ENCODE data around the gene MARCHF4.

Gene MARCHF4

DNA sequence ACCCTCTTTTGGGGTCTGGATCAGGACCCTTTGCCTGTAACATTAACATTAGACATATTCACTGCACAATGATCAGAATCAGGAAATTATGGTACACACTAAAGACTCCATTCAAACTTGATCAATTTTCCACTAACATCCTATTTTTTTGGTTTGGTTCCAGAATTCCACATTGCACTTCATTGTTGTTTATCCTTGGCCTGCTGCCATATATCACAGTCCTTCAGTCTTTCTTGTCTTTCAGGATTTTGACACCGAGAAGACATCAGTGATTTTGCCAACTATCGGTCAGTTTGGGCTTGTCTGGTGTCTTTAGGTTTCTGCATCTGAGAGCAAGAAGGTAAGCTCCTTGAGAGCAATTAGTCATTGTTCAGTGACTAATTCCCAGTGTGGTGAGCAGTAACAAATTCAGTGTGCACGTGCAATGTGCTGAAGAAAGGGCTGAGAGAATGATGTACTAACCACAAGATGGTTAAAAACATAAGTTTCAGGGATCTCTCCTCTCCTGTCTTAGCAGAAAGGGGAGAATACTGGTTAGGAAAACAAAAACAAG is 23.5 kb downstream of the MARCHF4 start:
- Histone ChIP-seq H3K36me3 (ENCODE audit: control insufficient read depth, insufficient read depth, low read length) (no peaks in the 10 kb centered on the region), H3K9me3 (ENCODE audit: control insufficient read depth, insufficient read depth, low read depth, low read length) (no peaks in the 10 kb centered on the region), H3K27me3 (ENCODE audit: control insufficient read depth, insufficient read depth, low read length) (no peaks in the 10 kb centered on the region), H3K9ac (ENCODE audit: low read length) (no peak overlapping the region), H3K4me3 (ENCODE audit: low read depth, low read length) (no peak overlapping the region), H3K4me1 (ENCODE audit: control insufficient read depth, insufficient read depth, low read length) (peaks cover 38% of the 10 kb centered on the region), H3K27ac (ENCODE audit: low read depth, low read length) (no peak overlapping the region)

DNA sequence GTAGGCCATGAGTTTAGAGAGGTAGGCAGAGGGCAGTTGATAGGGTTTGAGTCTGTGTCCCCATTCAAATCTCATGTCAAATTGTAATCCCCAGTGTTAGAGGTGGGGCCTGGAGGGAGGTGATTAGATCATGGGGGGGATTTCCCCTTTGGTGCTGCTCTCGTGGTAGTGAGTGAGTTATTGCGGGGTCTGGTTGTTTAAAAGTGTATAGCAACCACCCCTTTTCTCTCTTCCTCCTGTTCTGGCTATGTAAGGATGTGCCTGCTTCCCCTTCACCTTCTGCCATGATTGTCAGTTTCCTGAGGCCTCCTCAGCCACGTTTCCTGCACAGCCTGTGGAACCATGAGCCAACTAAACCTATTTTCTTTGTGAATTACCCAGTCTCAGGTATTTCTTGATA is 25.5 kb downstream of the MARCHF4 start:
- no peaks in the 10 kb centered on the region for H3K27me3 ChIP-seq (ENCODE audit: control insufficient read depth, insufficient read depth, low read length)
- H3K4me1 ChIP-seq (ENCODE audit: control insufficient read depth, insufficient read depth, low read length): peaks cover 39% of the 10 kb centered on the region
- H3K4me3 ChIP-seq (ENCODE audit: low read depth, low read length): no peak overlapping the region
- H3K9me3 ChIP-seq (ENCODE audit: control insufficient read depth, insufficient read depth, low read depth, low read length): no peaks in the 10 kb centered on the region
- H3K27ac ChIP-seq (ENCODE audit: low read depth, low read length): no peak overlapping the region
- no peak overlapping the region for H3K9ac ChIP-seq (ENCODE audit: low read length)
- no peaks in the 10 kb centered on the region for H3K36me3 ChIP-seq (ENCODE audit: control insufficient read depth, insufficient read depth, low read length)

DNA sequence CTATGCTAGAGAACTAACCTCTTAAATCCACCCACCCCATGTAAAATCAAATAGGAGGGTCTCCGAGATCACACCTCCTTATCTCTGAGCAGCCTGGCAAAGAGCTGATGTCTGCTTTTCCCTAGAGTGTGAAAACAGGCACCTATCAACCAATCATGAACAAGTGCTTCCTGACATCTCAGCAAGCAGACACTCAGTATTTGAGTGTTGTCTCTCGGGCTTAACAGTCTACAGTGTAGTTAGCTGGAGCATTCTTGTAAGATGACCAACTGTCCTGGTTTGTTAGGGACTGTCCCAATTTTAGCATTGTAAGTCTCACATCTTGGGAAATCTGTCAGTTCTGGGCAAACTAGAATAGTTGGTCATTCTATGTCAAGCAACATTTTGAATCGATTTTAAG is 26.4 kb downstream of the MARCHF4 start:
- no peak overlapping the region for H3K27ac ChIP-seq (ENCODE audit: low read depth, low read length)

DNA sequence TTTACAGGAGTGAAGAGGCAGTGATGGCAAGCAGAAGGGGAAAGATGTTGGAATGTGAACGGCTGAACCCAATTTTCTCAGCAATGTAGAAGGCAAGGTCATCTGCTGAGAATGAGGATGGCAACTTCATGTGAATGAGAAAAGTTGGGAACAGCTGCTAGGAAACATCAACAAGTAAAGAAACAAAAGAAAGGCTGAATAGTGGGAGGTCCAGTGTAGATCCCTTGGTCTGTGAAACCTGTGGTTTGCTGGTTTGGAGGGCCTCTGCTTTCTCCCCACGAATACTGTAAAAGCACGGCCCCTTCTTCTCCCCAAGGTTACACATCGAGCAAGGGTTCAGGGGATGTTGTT is 27.4 kb downstream of the MARCHF4 start:
- no peak overlapping the region for H3K9ac ChIP-seq (ENCODE audit: low read length)
- H3K4me3 ChIP-seq (ENCODE audit: low read depth, low read length): no peak overlapping the region
- no peaks in the 10 kb centered on the region for H3K36me3 ChIP-seq (ENCODE audit: control insufficient read depth, insufficient read depth, low read length)
- H3K27me3 ChIP-seq (ENCODE audit: control insufficient read depth, insufficient read depth, low read length): no peaks in the 10 kb centered on the region
- H3K27ac ChIP-seq (ENCODE audit: low read depth, low read length): no peak overlapping the region
- peaks cover 55% of the 10 kb centered on the region for H3K4me1 ChIP-seq (ENCODE audit: control insufficient read depth, insufficient read depth, low read length)
- H3K9me3 ChIP-seq (ENCODE audit: control insufficient read depth, insufficient read depth, low read depth, low read length): no peaks in the 10 kb centered on the region

More for the DNA sequence above, 26.4 kb downstream of the MARCHF4 start:
- Histone ChIP-seq H3K27me3 (ENCODE audit: control insufficient read depth, insufficient read depth, low read length) (no peaks in the 10 kb centered on the region), H3K9me3 (ENCODE audit: control insufficient read depth, insufficient read depth, low read depth, low read length) (no peaks in the 10 kb centered on the region), H3K36me3 (ENCODE audit: control insufficient read depth, insufficient read depth, low read length) (no peaks in the 10 kb centered on the region), H3K4me1 (ENCODE audit: control insufficient read depth, insufficient read depth, low read length) (peaks cover 48% of the 10 kb centered on the region), H3K9ac (ENCODE audit: low read length) (no peak overlapping the region), H3K4me3 (ENCODE audit: low read depth, low read length) (no peak overlapping the region)

DNA sequence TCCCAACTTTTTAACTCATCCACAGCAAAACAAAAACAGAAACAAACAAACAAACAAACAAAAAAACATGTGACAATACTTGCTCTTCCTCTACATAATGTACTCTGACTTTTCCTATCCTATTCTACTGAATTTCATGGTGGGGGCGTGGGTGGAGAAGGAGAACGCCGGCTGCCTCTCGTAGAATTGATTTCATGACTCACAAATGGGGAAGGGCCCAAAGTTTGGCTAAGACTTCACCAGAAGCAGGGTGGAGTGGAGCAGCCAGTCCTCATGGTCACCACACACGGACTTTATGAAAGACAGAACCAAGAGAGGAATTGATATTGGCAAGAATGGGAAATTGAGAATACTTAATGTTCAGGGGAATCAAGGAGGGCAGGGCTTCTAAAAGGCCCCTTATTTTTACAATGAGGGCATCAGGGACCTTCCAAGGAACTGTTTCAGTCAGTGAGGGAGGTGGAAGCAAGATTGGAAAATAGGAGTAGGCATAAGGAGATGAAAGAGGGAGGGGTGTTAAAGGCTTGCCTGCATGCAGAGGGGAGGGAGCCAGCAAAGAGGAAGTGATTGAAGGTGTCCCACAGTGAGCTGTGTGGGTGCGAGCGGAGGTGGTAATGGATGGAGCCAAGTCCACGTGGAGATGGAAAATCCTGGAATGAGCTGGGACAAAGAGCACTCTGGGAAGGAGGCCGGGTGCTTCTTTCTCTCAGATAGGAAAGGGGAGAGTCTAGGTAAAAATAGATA is 27.9 kb downstream of the MARCHF4 start:
- H3K27me3 ChIP-seq (ENCODE audit: control insufficient read depth, insufficient read depth, low read length): no peaks in the 10 kb centered on the region
- H3K9ac ChIP-seq (ENCODE audit: low read length): no peak overlapping the region
- no peaks in the 10 kb centered on the region for H3K36me3 ChIP-seq (ENCODE audit: control insufficient read depth, insufficient read depth, low read length)
- H3K9me3 ChIP-seq (ENCODE audit: control insufficient read depth, insufficient read depth, low read depth, low read length): no peaks in the 10 kb centered on the region
- H3K27ac ChIP-seq (ENCODE audit: low read depth, low read length): no peak overlapping the region
- no peak overlapping the region for H3K4me3 ChIP-seq (ENCODE audit: low read depth, low read length)
- peaks cover 55% of the 10 kb centered on the region for H3K4me1 ChIP-seq (ENCODE audit: control insufficient read depth, insufficient read depth, low read length)

DNA sequence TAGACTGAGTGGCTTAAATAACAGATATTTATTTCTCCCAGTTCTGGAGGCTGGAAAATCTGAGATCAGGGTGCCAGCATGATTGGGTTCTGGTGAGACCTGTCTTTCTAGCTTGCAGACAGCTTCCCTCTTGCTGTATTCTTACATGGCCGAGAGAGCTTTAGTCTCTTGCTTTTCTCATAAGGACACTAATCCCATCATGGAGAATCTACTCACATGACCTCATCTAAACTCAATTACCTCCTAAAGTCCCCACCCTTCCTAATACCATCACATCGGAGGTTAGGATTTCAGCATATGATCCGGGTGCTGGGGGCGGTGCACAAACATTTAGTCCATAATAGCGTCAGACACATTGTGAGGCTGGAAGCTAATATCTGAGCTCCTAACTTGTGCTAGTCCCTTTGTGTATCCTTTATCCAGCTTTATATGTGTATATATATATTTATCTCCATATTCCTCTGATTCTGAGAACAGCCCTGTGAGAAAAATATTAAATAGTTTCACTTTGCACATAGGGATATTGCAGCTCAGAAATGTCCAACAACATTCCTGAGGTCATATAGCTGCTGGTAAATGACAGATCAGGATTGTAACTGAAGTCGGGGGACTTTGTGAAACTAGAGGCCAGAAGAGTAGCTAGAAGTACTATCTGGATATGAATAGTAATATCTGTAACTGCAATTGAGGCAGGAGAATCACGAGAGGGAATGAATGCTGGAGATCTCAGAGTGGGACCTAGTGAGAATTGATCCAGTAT is 28.9 kb downstream of the MARCHF4 start:
- Histone ChIP-seq H3K27me3 (ENCODE audit: control insufficient read depth, insufficient read depth, low read length) (no peaks in the 10 kb centered on the region), H3K27ac (ENCODE audit: low read depth, low read length) (no peak overlapping the region), H3K4me3 (ENCODE audit: low read depth, low read length) (no peak overlapping the region), H3K4me1 (ENCODE audit: control insufficient read depth, insufficient read depth, low read length) (peaks cover 56% of the 10 kb centered on the region), H3K9ac (ENCODE audit: low read length) (no peak overlapping the region), H3K9me3 (ENCODE audit: control insufficient read depth, insufficient read depth, low read depth, low read length) (no peaks in the 10 kb centered on the region), H3K36me3 (ENCODE audit: control insufficient read depth, insufficient read depth, low read length) (no peaks in the 10 kb centered on the region)

DNA sequence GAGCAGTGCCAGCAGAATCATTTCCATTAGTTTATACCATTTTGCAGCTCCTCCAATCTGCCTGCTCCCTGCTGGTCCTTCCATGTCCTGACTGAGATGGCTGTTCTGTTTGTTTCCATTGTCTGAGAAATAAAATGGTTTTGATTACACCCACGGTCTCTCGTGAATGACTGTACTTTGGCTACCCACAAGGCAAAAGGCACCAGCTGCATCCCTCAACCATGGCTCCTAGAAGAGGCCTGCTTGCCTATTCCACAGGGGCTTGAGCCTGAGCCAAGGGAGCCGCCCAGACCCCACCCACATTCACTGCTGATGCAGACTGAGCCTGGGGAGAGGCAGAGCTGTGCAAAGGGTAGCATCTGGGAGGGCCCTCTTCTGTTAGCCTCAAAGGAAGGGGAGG is 31.2 kb downstream of the MARCHF4 start:
- H3K27ac ChIP-seq (ENCODE audit: low read depth, low read length): no peak overlapping the region
- no peak overlapping the region for H3K9ac ChIP-seq (ENCODE audit: low read length)
- no peaks in the 10 kb centered on the region for H3K36me3 ChIP-seq (ENCODE audit: control insufficient read depth, insufficient read depth, low read length)
- no peaks in the 10 kb centered on the region for H3K9me3 ChIP-seq (ENCODE audit: control insufficient read depth, insufficient read depth, low read depth, low read length)
- H3K4me1 ChIP-seq (ENCODE audit: control insufficient read depth, insufficient read depth, low read length): peaks cover 51% of the 10 kb centered on the region
- H3K4me3 ChIP-seq (ENCODE audit: low read depth, low read length): no peak overlapping the region
- peaks cover 3% of the 10 kb centered on the region; the same call in 1 of the 2 replicates for H3K27me3 ChIP-seq (ENCODE audit: control insufficient read depth, insufficient read depth, low read length)

DNA sequence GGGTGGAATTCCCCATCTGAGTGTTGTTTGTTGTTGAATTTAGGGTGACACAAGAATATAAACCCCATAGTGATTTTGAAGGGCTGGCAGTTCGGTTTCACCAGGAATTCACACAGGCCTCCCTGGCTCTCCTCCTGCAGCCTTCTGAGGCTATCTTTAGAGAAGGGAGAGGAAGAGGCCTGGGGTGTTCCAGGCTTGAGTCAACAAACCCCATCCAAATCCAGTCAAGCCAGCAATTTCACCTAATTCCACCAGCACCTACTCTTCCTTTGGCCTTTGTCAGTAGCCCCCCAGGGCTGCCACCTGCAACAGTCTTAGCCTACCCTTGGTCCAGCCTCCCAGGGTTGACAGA is 32.0 kb downstream of the MARCHF4 start:
- Histone ChIP-seq H3K9ac (ENCODE audit: low read length) (no peak overlapping the region), H3K27ac (ENCODE audit: low read depth, low read length) (no peak overlapping the region), H3K4me3 (ENCODE audit: low read depth, low read length) (no peak overlapping the region), H3K36me3 (ENCODE audit: control insufficient read depth, insufficient read depth, low read length) (no peaks in the 10 kb centered on the region), H3K4me1 (ENCODE audit: control insufficient read depth, insufficient read depth, low read length) (peaks cover 43% of the 10 kb centered on the region), H3K27me3 (ENCODE audit: control insufficient read depth, insufficient read depth, low read length) (peaks cover 3% of the 10 kb centered on the region; the same call in 1 of the 2 replicates), H3K9me3 (ENCODE audit: control insufficient read depth, insufficient read depth, low read depth, low read length) (no peaks in the 10 kb centered on the region)

DNA sequence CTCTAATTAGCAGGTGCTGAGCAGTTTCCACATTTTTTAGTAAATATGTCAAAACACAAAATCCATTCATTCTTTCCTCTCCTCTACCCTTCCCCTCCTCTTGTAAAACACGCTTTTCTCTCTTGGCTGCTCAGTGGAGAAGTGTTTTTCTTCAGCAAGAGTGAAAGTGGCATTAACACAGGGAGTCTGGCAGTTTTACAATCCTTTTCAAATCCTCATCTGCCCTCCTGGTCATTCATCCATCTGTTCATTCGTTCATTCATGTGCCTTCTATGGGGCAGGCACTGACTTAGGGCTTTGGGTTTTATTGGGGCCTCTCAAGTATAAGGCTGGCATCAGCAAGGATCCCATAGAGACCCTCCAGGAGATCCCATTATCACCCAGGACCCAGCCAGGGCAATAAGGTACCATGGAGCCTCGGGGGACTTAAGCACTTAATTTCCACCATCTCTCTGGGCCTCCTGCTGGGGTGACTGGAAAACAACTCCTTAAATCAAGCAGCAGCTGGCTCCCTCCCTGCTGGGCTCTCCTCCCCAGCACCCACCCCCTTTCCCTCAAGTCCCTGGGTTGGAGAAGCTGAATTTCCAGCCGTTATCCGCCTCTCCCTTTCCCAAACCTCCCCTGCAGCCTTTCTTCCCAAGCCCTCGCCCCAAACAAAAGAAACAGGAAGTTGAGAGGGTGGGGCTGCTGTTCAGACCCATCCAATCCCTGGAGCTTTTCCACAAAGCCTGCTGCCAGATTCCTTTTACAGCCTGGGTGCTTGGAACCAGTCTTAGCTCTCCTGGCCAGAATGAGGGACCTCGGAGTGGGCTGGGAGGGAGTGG is 32.6 kb downstream of the MARCHF4 start:
- H3K27ac ChIP-seq (ENCODE audit: low read depth, low read length): no peak overlapping the region
- H3K9ac ChIP-seq (ENCODE audit: low read length): no peak overlapping the region
- H3K27me3 ChIP-seq (ENCODE audit: control insufficient read depth, insufficient read depth, low read length): peaks cover 3% of the 10 kb centered on the region; the same call in 1 of the 2 replicates
- H3K4me3 ChIP-seq (ENCODE audit: low read depth, low read length): 0 out of 2 replicates have a peak overlapping the region, but pooled peaks have one; percentile 12
- H3K36me3 ChIP-seq (ENCODE audit: control insufficient read depth, insufficient read depth, low read length): no peaks in the 10 kb centered on the region
- no peaks in the 10 kb centered on the region for H3K9me3 ChIP-seq (ENCODE audit: control insufficient read depth, insufficient read depth, low read depth, low read length)
- peaks cover 37% of the 10 kb centered on the region for H3K4me1 ChIP-seq (ENCODE audit: control insufficient read depth, insufficient read depth, low read length)

DNA sequence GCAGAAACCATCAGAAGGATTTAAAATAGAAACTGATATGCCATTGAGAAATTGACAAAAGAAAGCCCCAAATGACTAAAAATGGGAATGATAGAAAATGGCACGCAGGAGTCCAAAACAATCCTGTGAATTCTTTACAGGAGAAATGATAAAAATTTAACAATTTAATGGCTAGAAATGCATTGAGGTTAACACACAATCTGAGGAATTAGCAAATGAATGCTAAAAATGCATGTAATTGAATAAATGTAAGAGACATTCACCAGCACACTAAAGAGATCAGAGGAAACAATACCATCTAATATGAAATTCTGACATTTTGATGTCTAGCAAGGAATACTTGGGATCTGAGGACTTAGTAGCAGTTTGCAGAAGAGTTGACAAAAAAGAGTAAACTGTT is 37.0 kb downstream of the MARCHF4 start:
- Histone ChIP-seq H3K4me1 (ENCODE audit: control insufficient read depth, insufficient read depth, low read length) (peaks cover 14% of the 10 kb centered on the region), H3K36me3 (ENCODE audit: control insufficient read depth, insufficient read depth, low read length) (no peaks in the 10 kb centered on the region), H3K9ac (ENCODE audit: low read length) (no peak overlapping the region), H3K27ac (ENCODE audit: low read depth, low read length) (no peak overlapping the region), H3K27me3 (ENCODE audit: control insufficient read depth, insufficient read depth, low read length) (peaks cover 3% of the 10 kb centered on the region; the same call in 1 of the 2 replicates), H3K9me3 (ENCODE audit: control insufficient read depth, insufficient read depth, low read depth, low read length) (no peaks in the 10 kb centered on the region), H3K4me3 (ENCODE audit: low read depth, low read length) (no peak overlapping the region)
